Ovary (tissue), 3 donors: ENCODE results near the gene CCDC174.

Source experiments
- CTCF ChIP-seq, 3 donors: fragments of 450-650 bp in 2 of 3; fragments of 200-600 bp in 1 of 3; IDR thresholded peaks; one replicate each; pipeline versions ENCODE4 v1.5.1 to v1.8.0; 2016 to 2022; ENCODE audit warnings: antibody characterized with exemption in 3 of 3, mild to moderate bottlenecking in 1 of 3
- POLR2A ChIP-seq: fragments of 450-650 bp; IDR thresholded peaks from one replicate; pipeline ENCODE4 v1.6.1; 2017; ENCODE audit warnings: antibody characterized with exemption, mild to moderate bottlenecking, moderate library complexity
- donor health status: DM: no; HTN: no; CAD: no.

- TF ChIP-seq CTCF (IDR thresholded peaks at IDR 0.05) (no peak), POLR2A (no peak)
Observed at GRCh38 chr3:14676881-14677280, 25.3 kb downstream of the CCDC174 start.
